Suppressor macrophage treated with lipopolysaccharide for 4 hours (primary cell): Measurements from ENCODE around the gene TM9SF3.
A peak's percentile ranks its signal among the peaks of the same experiment; 100 is the strongest.
"Not testable (repeated sequence)": the region's sequence is repeated elsewhere in the genome, so short reads cannot be mapped to it uniquely, and the experiment has no call there.

Experiments used
- DNase-seq: peaks from one replicate; pipeline ENCODE4 v3.0.0-alpha.2; 2020

Gene TM9SF3

GRCh38 chr10:96565774-96566173 is 21.0 kb downstream of the TM9SF3 start:
- DNase-seq: no peak

DNA sequence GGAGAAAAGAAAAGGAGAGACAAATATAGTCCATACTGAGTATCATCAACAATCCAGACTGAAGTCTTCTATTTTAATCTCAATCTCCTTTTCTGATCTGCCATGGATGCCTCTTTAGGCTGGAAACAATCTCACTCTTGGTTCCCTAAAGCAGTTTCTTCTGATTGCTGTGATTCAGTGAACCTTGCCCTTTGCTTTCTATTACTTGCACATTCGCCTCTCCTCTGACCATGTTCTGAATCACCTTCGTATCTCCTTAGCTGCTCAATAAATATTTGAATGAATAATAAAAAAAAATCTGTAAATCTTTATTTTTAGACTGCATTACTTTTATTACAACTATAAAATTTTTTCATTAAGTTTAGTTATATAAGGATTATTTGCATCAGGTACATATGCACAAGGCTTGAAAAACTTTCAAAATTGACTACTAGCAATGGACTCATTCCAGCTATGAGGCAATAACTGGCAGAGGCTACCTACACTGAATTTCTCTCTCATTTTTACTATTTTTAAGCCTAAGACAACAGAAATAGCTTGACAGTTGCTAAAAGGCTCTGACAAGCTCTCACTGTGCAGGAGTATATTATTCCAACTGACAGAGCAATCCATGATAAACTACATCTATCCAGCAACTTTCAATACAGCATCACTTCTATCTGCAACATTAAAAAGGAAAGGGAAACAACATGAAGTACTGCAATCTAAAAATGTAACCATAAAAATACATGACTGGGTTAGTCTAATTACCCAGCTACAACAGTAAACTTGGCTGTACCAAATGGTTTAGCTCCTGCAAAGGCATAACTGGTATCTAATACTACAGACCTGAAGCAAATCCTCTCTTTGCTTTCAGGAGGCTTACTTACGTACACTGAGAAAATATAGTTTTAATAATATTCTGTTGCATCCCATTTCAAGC is 25.6 kb downstream of the TM9SF3 start:
- DNase-seq: no peak

- DNase-seq: no peak
These were observed 26.3 kb downstream of the TM9SF3 start for GRCh38 chr10:96560489-96560888.

DNA sequence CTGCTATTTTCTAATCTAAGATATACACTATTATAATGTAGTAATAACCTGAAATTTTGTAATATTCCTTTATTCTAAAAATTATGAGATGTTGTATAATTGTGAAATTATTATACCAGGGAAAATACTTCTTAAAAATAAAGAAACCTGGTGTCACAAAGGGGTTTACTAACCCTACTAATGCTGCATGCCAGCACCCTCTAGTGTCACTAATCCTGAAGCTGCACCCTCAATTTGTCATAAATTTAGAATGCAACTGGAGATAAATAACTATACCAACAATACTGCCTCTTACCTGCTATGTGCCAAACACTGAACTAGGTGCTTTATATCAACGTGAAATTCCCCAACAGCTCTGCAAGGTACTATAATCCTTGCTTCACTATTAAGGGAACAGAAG is 30.8 kb downstream of the TM9SF3 start:
- no peak for DNase-seq

DNA sequence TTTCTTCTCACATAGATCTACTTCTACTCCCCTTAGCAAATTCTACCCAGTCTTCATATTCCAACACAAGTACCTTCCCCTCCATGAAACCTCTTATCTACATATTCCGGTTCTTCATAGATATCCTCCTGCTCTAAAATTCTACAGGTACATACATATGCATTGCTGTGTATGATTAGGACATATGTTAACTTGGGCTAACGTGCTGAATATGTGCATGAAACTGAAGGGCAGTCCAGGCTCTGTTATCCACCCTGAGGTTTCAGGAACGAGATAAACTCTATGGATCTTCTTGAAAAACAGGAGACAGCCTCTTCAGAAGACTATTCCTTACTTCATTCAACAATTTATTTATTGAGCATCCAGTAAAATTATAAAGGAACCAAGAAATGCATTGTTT is 31.5 kb downstream of the TM9SF3 start:
- no peak for DNase-seq

GRCh38 chr10:96548589-96548988 is 38.2 kb downstream of the TM9SF3 start:
- no peak for DNase-seq

GRCh38 chr10:96545558-96545957 is 41.3 kb downstream of the TM9SF3 start:
- DNase-seq: not testable (repeated sequence)

- no peak for DNase-seq
These were observed 44.9 kb downstream of the TM9SF3 start for GRCh38 chr10:96541921-96542320.

- DNase-seq: no peak
These were observed 46.6 kb downstream of the TM9SF3 start for GRCh38 chr10:96540240-96540639.

- no peak for DNase-seq
These were observed 48.1 kb downstream of the TM9SF3 start for GRCh38 chr10:96538683-96539082.

DNA sequence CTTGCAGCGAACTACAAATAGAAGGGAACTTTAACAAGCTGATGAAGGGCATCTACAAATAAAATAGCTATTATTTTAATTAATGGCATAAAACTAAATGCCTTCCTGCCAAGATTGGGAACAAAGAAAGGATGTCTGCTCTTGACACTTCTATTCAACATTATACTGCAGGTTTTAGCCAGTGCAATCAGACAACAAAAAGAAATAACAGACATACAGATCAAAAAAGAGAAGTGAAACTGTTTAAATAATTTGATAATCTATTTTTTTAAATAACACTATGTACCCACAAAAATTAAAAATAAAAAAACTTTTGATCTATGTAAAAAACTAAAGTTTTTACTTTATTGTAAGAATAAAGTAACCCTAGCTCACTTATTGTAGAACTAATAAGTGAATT is 50.7 kb downstream of the TM9SF3 start:
- DNase-seq: no peak

DNA sequence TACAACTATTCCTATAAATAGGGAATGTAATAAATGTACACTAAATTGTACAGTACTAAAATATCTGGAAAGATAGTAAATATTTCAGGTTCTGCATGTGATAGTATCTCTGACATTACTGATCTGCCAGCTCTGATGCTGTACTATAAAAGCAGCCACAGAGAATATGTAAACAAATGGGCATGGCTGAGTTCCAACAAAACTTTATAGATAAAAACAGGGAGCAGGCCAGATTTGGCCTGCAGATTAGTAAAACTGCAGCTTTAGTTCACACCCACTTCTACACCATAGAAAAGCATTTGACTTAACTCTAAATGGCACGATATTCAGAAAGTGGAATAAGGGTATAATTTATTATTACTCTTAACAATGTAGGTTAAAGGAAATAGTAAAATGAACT is 54.3 kb downstream of the TM9SF3 start:
- no peak for DNase-seq

GRCh38 chr10:96529634-96530279 is 57.1 kb downstream of the TM9SF3 start:
- DNase-seq: no peak

- no peak for DNase-seq
These were observed 62.1 kb downstream of the TM9SF3 start for GRCh38 chr10:96524741-96525140.

DNA sequence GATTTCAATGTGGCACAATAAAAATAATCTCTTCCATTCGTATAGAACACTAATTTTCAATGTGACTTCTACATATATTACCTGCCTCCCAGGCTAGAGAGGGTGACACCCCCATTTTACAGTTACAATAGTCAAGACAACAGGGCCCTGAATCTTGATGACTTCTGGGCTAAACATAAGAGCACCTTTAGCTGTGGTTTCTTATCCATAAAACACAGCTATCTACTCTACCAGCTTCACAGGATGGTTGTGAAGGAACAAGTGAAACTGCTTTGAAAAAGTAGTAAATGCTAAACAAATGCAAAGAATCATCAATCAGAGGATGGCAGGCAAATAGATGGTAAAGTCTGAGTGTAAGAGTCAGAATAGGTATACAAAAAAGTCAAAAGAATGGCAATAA is 69.5 kb downstream of the TM9SF3 start:
- no peak for DNase-seq

DNA sequence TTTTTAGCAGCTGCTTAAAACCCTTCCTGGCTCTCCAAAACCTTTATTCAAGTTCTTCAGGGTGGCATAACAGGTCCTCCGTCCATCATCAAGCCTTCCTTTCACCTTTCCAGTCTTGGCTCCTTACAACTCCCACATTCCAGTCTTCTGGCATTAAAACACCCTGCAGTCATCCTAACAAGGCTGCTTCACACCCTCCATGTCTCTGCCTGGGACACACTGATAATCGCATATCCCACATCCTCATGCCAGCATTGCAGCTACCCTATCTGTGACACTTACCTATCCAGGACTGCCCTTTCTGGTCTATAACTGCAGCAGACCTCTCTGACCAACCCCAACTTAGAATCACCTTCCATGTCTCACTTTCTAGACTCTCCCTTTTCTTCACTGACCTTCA is 70.5 kb downstream of the TM9SF3 start:
- DNase-seq: no peak

DNA sequence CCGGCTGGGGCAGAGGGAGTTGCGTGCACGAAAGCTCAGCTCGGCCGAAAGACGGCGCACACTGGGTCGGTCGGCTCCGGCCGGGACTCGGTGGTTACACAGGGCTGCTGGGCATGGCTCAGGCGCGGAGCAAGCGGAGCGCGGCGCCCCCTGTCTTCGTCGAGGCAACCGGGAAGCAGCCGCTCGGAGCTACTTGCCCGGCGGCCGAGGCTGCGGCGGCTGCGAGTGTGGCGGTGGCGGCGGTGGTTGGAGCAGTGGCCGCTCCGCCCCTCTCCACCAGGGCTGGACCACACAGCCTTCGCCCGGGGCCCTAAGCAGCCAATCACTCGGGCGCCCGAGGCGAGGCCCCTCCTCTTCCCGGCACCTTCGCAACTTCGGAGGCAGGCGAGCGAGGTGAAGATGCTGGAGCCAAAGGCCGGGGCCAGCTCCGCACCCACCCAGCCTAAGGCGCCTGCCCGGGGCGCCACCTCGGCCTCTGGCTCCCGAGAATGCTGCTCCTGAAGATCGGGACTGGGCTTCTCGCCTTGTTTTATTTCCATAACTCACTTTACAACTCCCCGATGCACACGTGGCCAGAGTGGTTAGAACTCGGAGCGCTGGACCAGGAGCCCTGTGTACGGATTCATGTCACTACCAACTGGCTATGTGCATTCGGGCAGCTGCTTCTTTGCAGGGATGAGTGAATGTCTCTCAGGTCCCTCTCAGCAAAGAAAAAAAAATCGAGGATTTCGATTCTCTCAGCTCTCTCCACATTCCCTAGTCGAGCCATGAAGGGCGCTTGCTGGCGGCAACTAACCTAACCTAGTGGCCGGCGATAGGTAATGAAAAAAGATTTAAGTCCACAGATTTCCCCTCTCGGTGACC is 72.9 kb downstream of the TM9SF3 start, which contains the start of gene TLL2:
Gene TLL2 (minus strand): TSS at position 229 of the 864 bp plus-strand sequence. CDS start 241 bp downstream, outside the sequence.
- DNase-seq: peak; percentile 84

- no peak for DNase-seq
These were observed 73.5 kb downstream of the TM9SF3 start for GRCh38 chr10:96513305-96513697.

- peak; percentile 16 for DNase-seq
These were observed 74.1 kb downstream of the TM9SF3 start for GRCh38 chr10:96512524-96513304.

DNA sequence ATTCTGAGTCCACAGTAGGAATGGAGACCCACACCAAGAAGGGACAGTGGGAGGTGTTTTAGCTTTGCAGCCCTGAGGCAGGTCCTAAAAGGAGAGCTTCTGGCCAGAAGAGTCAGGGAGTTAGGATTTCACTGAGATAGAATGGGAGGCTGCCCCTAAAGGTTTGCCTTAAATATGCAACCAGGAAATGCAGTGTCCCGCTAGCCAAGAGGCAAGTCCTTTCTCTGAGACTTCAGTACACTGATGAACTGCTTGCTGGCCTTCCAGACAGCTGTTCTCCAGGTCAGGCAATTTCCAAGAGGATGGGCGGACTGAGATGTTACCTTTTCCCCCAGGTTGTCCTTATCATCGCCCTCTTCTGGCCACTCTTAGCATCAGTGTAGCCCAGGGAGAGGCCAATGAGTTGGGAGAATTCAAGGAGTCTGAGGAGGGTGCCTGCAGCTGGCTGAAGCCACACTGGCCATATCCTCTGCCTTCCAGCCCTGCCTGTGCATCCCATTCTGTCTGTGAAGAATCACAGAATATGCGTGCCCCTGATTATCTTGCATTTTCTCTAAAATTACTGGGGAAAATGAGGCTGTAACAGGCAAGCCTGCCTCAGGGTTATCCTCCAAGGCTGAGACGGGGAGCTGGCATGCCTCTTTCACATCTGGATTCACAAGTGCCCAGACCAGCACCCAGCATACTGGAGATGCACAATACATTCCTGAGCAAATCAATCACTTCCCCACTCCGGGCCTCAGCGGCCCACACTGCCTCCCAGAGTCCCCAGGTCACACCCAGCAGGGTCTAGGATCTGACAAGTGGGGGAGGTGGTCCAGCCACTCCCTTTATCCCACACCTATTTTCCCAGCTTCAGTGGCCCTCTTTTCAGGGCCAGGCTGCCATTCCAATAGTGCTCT is 75.5 kb downstream of the TM9SF3 start:
- peak; percentile 28 for DNase-seq

DNA sequence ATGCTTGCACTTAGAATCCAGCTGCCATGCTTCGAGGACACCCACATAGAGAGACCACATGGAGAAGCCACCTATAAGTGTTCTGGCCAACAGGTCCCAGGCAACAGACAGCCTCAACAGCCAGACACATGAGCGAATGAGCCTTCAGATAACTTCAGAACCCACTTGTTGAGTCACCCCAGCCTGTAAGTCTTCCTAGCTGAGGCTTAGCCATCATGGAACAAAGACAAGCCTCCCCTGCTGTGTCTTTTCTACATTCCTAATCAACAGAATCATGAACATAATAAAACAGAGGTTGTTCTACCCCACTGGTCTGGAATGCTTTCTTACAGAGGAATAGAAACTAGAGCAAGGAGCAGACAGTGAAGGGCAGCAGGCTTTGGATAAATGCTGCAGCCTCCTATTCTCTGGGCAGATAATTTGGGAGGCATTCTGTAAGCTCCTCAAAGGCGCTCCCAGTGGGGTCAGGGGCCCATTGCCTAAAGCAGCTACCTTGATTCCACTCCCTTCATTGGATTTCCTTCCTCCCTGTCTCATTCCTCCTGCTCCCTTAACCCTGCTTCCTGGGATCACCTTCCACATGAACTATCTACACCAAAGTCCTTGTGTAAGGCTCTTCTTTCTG is 77.7 kb downstream of the TM9SF3 start:
- no peak for DNase-seq
